Type B pancreatic cell (in vitro differentiated cells): ENCODE data around the gene SPC24. TPM values are rescaled to one million over a fixed set of nuclear protein-coding genes. Genes with fewer than 3 reads are reported as not detected.
A peak's percentile ranks its signal among the peaks of the same experiment; 100 is the strongest.
"Not testable (repeated sequence)": the region's sequence is repeated elsewhere in the genome, so short reads cannot be mapped to it uniquely, and the experiment has no call there.

ENCODE experiments used
- DNase-seq: peaks from one replicate; pipeline ENCODE4 v3.0.0; 2021; ENCODE audit warnings: mixed read lengths; ENCODE audit not compliant: unreplicated experiment; ENCODE audit errors: extremely low spot score
- H3K27ac Mint-ChIP-seq: 2 replicates; pipeline ENCODE4 v1.8.0; 2021; ENCODE audit warnings: mild to moderate bottlenecking, mixed read lengths
- H3K27me3 Mint-ChIP-seq: 2 replicates; pipeline ENCODE4 v1.8.0; 2021; ENCODE audit warnings: mixed read lengths
- H3K36me3 Mint-ChIP-seq: 2 replicates; pipeline ENCODE4 v1.8.0; 2021; ENCODE audit warnings: mixed read lengths
- H3K4me1 Mint-ChIP-seq: one replicate; pipeline ENCODE4 v1.8.0; 2021; ENCODE audit warnings: mixed read lengths; ENCODE audit not compliant: unreplicated experiment
- H3K4me3 Mint-ChIP-seq: 2 replicates; pipeline ENCODE4 v1.8.0; 2021; ENCODE audit warnings: mild to moderate bottlenecking, mixed read lengths
- H3K9me3 Mint-ChIP-seq: 2 replicates; pipeline ENCODE4 v1.8.0; 2021; ENCODE audit warnings: mixed read lengths
- total RNA-seq: library from RNA; stranded (reverse); gene quantifications from 2 replicates; pipeline ENCODE4 v1.2.1, GENCODE V29; 2021; ENCODE audit warnings: low replicate concordance
- TF ChIP-seq, protein P1 (sequence below): fragments of 200-600 bp; sonication (generic); conservative IDR thresholded peaks from 2 replicates; pipeline ENCODE4 v1.5.0; 2021; ENCODE audit warnings: antibody characterized with exemption, mild to moderate bottlenecking

Gene SPC24
- total RNA-seq, 1 donor from 2014 or later = 43.2 TPM

- Mint-ChIP-seq H3K36me3 (peaks cover 21% of the 10 kb centered on the region), H3K27me3 (no peaks in the 10 kb centered on the region), H3K27ac (peak overlapping the region; percentile 23), H3K9me3 (no peaks in the 10 kb centered on the region), H3K4me1 (no peaks in the 10 kb centered on the region), H3K4me3 (no peak overlapping the region)
- DNase-seq = no peak
- TF ChIP-seq, protein P1, sequence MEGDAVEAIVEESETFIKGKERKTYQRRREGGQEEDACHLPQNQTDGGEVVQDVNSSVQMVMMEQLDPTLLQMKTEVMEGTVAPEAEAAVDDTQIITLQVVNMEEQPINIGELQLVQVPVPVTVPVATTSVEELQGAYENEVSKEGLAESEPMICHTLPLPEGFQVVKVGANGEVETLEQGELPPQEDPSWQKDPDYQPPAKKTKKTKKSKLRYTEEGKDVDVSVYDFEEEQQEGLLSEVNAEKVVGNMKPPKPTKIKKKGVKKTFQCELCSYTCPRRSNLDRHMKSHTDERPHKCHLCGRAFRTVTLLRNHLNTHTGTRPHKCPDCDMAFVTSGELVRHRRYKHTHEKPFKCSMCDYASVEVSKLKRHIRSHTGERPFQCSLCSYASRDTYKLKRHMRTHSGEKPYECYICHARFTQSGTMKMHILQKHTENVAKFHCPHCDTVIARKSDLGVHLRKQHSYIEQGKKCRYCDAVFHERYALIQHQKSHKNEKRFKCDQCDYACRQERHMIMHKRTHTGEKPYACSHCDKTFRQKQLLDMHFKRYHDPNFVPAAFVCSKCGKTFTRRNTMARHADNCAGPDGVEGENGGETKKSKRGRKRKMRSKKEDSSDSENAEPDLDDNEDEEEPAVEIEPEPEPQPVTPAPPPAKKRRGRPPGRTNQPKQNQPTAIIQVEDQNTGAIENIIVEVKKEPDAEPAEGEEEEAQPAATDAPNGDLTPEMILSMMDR = no peak
Measured at GRCh38 chr19:11102944-11103343, 52.6 kb downstream of the SPC24 start.

DNA sequence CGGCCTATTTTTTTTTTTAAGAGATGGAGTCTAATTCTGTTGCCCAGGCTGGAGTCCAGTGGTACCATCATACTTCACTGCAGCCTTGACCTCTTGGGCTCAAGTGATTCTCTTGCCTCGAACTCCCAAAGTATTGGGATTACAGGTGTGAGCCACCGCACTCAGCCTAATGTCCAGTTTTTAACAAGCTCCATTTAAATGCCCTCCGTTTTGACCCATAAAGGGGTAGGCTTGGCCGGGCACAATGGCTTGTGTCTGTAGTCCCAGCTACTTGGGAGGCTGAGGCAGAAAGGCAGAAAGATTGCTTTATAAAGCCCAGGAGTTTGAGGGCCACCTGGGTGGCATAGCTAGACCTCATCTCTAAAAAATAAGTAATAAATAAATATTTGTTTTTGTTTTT, 54.5 kb downstream of the SPC24 start:
- Mint-ChIP-seq H3K27ac (no peak overlapping the region), H3K9me3 (no peaks in the 10 kb centered on the region), H3K27me3 (no peaks in the 10 kb centered on the region), H3K4me3 (no peak overlapping the region), H3K36me3 (peaks cover 27% of the 10 kb centered on the region), H3K4me1 (peaks cover 6% of the 10 kb centered on the region)
- TF ChIP-seq, protein P1 = no peak
- DNase-seq = no peak

- no peak overlapping the region for H3K4me3 Mint-ChIP-seq
- TF ChIP-seq, protein P1 = no peak
- H3K27me3 Mint-ChIP-seq = no peaks in the 10 kb centered on the region
- peak overlapping the region; percentile 65 for H3K27ac Mint-ChIP-seq
- H3K36me3 Mint-ChIP-seq = peaks cover 34% of the 10 kb centered on the region
- H3K9me3 Mint-ChIP-seq = no peaks in the 10 kb centered on the region
- no peak for DNase-seq
- H3K4me1 Mint-ChIP-seq = peaks cover 7% of the 10 kb centered on the region
Measured at GRCh38 chr19:11100049-11100448, 55.5 kb downstream of the SPC24 start.

GRCh38 chr19:11098861-11099260, 56.7 kb downstream of the SPC24 start:
- Mint-ChIP-seq H3K27me3 (no peaks in the 10 kb centered on the region), H3K4me1 (peaks cover 13% of the 10 kb centered on the region), H3K9me3 (no peaks in the 10 kb centered on the region), H3K4me3 (no peak overlapping the region), H3K36me3 (peaks cover 32% of the 10 kb centered on the region), H3K27ac (no peak overlapping the region)
- no peak for DNase-seq
- TF ChIP-seq, protein P1 = no peak

DNA sequence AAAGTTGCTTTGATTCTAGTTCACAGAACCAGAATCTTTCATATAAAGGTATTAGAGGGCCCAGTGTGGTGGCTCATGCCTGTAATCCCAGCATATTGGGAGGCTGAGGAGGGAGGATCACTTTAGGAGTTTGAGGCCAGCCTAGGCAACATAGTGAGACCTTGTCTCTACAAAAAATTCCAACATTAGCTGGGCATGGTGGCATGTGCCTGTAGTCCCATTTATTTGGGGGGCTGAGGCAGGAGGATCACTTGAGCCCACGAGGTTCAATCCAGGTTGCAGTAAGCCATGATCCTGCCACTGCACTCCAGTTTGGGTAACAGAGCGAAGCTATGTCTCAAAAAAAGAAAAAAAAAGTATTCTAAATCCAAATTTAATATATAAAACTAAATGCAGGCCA, 57.3 kb downstream of the SPC24 start:
- H3K27me3 Mint-ChIP-seq = no peaks in the 10 kb centered on the region
- no peak for DNase-seq
- no peaks in the 10 kb centered on the region for H3K9me3 Mint-ChIP-seq
- peaks cover 29% of the 10 kb centered on the region for H3K36me3 Mint-ChIP-seq
- H3K4me3 Mint-ChIP-seq = no peak overlapping the region
- no peak overlapping the region for H3K27ac Mint-ChIP-seq
- TF ChIP-seq, protein P1 = no peak
- H3K4me1 Mint-ChIP-seq = peaks cover 13% of the 10 kb centered on the region

GRCh38 chr19:11097367-11097766, 58.2 kb downstream of the SPC24 start:
- Mint-ChIP-seq H3K4me1 (peaks cover 13% of the 10 kb centered on the region), H3K36me3 (peaks cover 29% of the 10 kb centered on the region)
- H3K9me3 Mint-ChIP-seq, H3K27ac Mint-ChIP-seq, H3K4me3 Mint-ChIP-seq, DNase-seq, H3K27me3 Mint-ChIP-seq: not testable (repeated sequence)
